Spleen (tissue), 11 donors: ENCODE results near the gene HDAC9. TPM values are rescaled to one million over a fixed set of nuclear protein-coding genes. Genes with fewer than 3 reads are reported as not detected.

Source experiments
- DNase-seq: peaks from one replicate; pipeline ENCODE4 v3.0.0-alpha.2; 2020
- H3K27ac ChIP-seq, 8 donors: fragments of 200-600 bp; sonication (generic) in 7 of 8; 1 replicate in 4 of 8; 2 replicates in 4 of 8; pipeline versions ENCODE4 v1.5.0 to v1.8.0; 2016 to 2021; ENCODE audit warnings: inconsistent platforms in 4 of 8, mild to moderate bottlenecking in 4 of 8, moderate library complexity in 1 of 8
- H3K27me3 ChIP-seq, 7 donors: fragments of 200-600 bp; sonication (generic) in 6 of 7; replicated peaks in 1 of 7; 1 replicate in 4 of 7; 2 replicates in 3 of 7; pipeline versions ENCODE4 v1.5.0 to v1.8.0; 2016 to 2021; ENCODE audit warnings: inconsistent platforms in 3 of 7, mild to moderate bottlenecking in 1 of 7
- H3K36me3 ChIP-seq, 6 donors: fragments of 200-600 bp; sonication (generic) in 5 of 6; 1 replicate in 4 of 6; 2 replicates in 2 of 6; pipeline versions ENCODE4 v1.5.0 to v1.8.0; 2016 to 2021; ENCODE audit warnings: inconsistent platforms in 2 of 6
- H3K4me1 ChIP-seq, 6 donors: fragments of 200-600 bp; sonication (generic) in 5 of 6; 1 replicate in 3 of 6; 2 replicates in 3 of 6; pipeline versions ENCODE4 v1.5.0 to v1.8.0; 2016 to 2021; ENCODE audit warnings: inconsistent platforms in 3 of 6
- H3K4me3 ChIP-seq, 8 donors: fragments of 200-600 bp; sonication (generic) in 7 of 8; 1 replicate in 4 of 8; 2 replicates in 4 of 8; pipeline versions ENCODE4 v1.5.0 to v1.8.0; 2016 to 2021; ENCODE audit warnings: inconsistent platforms in 4 of 8, mild to moderate bottlenecking in 4 of 8, moderate library complexity in 2 of 8
- H3K9me3 ChIP-seq, 8 donors: fragments of 200-600 bp; sonication (generic) in 7 of 8; 1 replicate in 4 of 8; 2 replicates in 4 of 8; pipeline versions ENCODE4 v1.5.0 to v1.8.0; 2016 to 2021; ENCODE audit warnings: inconsistent platforms in 4 of 8
- CTCF ChIP-seq, 11 experiments: fragments of 200-600 bp in 7 of 11; fragments of 450-650 bp in 4 of 11; sonication (generic) in 4 of 11; IDR thresholded peaks in 8 of 11; conservative IDR thresholded peaks in 3 of 11; 1 replicate in 7 of 11; 2 replicates in 4 of 11; pipeline versions ENCODE4 v1.4.0 to v1.8.0; 2016 to 2021; ENCODE audit warnings: antibody characterized with exemption in 11 of 11, inconsistent platforms in 4 of 11, mild to moderate bottlenecking in 1 of 11
- POLR2A ChIP-seq, 3 donors: fragments of 450-650 bp; IDR thresholded peaks; one replicate each; pipeline ENCODE4 v1.5.1; 2017; ENCODE audit warnings: antibody characterized with exemption in 3 of 3, mild to moderate bottlenecking in 1 of 3
- POLR2AphosphoS5 ChIP-seq, 3 donors: sonication (generic); formaldehyde crosslinking; IDR thresholded peaks; one replicate each; pipeline ENCODE4 v1.5.1; 2017; ENCODE audit warnings: antibody characterized with exemption in 3 of 3
- WGBS, 5 donors: extraction: QIAGEN DNeasy Blood & Tissue Kit in 3 of 5; methylation state at CpG; one replicate each; pipeline versions ENCODE4 v1.1.5 to v1.1.7; 2013 to 2018; 5-methylcytosine and 5-hydroxymethylcytosine counted together
- intact Hi-C: fragments of 100-400 bp; cut with DNase I; formaldehyde crosslinking; loops from one replicate; pipeline ENCODE4 v1.15.0; 2023; ENCODE audit warnings: low total_unique reads
- polyA plus RNA-seq, 3 donors: library from polyadenylated mRNA; stranded (reverse); fragments of 200-250 nt; gene quantifications; one replicate each; pipeline ENCODE4 v1.2.1, GENCODE V29; 2013
- total RNA-seq, 7 donors: library from RNA; depleted of rRNA in 3 of 7; stranded (reverse); fragments of >200 nt in 3 of 7; fragmentation: NEBNext Ultra II Directional in 4 of 7; extraction: Animal tissue kit (Norgen Biotek cat#: 25700) in 4 of 7; gene quantifications; one replicate each; pipeline versions ENCODE4 v1.1.0 to v1.2.1, GENCODE V29; 2016 to 2021
- donor health status: healthy with polysubstance abuse.
- donor health status: DM: no; HTN: no; CAD: no; lungs with moderate emphysema.
- donor health status: DM: no; HTN: no; CAD: no.
- donor health status: Bipolar disorder and iron deficiency.
- donor health status: healthy.
- donor health status: DM: no; HTN: no; CAD: no.
- donor health status: DM: yes; HTN: yes; CAD: no.

HDAC9 gene
- total and polyA plus RNA-seq, 10 donors = 15.9 to 100 (median 66.1) TPM

- Histone ChIP-seq H3K4me1 (no peaks in the 10 kb centered on the region), H3K4me3 (no peak overlapping the region), H3K9me3 (peaks cover 0 to 20% (median 13%) of the 10 kb centered on the region in 8 donors), H3K27me3 (no peaks in the 10 kb centered on the region), H3K27ac (no peak overlapping the region), H3K36me3 (no peaks in the 10 kb centered on the region)
- DNase-seq = no peak
- intact Hi-C loops = no loop called here
- TF ChIP-seq CTCF (IDR thresholded peaks at IDR 0.05 in 8 of 11, conservative IDR thresholded peaks at IDR 0.05 in 3 of 11) = no peak
- no peak for TF ChIP-seq POLR2AphosphoS5 (IDR thresholded peaks at IDR 0.05)
- TF ChIP-seq POLR2A (IDR thresholded peaks at IDR 0.05) = no peak
- 62 to 77% (median 67%) methylated on average over 2 of the region's 2 CpGs for WGBS, 5 donors
Measured at GRCh38 chr7:19020062-19020461, 524.5 kb downstream of the HDAC9 start.

GRCh38 chr7:19020711-19021110 is 525.2 kb downstream of the HDAC9 start:
- Histone ChIP-seq H3K36me3 (no peaks in the 10 kb centered on the region), H3K9me3 (peaks cover 0 to 14% (median 13%) of the 10 kb centered on the region in 8 donors), H3K27me3 (no peaks in the 10 kb centered on the region), H3K4me3 (no peak overlapping the region), H3K27ac (no peak overlapping the region), H3K4me1 (no peaks in the 10 kb centered on the region)
- WGBS, 5 donors = 58 to 70% (median 68%) methylated on average over 2 of the region's 2 CpGs
- TF ChIP-seq CTCF (IDR thresholded peaks at IDR 0.05 in 8 of 11, conservative IDR thresholded peaks at IDR 0.05 in 3 of 11) = no peak
- intact Hi-C loops = no loop called here
- no peak for DNase-seq

- H3K4me3 ChIP-seq = no peak overlapping the region
- no peaks in the 10 kb centered on the region for H3K9me3 ChIP-seq
- DNase-seq = no peak
- TF ChIP-seq CTCF (IDR thresholded peaks at IDR 0.05 in 8 of 11, conservative IDR thresholded peaks at IDR 0.05 in 3 of 11) (no peak), POLR2AphosphoS5 (IDR thresholded peaks at IDR 0.05) (no peak), POLR2A (IDR thresholded peaks at IDR 0.05) (no peak)
- intact Hi-C loops = no loop called here
- H3K4me1 ChIP-seq = no peaks in the 10 kb centered on the region
- no peaks in the 10 kb centered on the region for H3K27me3 ChIP-seq
- H3K27ac ChIP-seq = no peak overlapping the region
- WGBS, 5 donors = 78 to 93% (median 86%) methylated on average over 3 of the region's 3 CpGs
- no peaks in the 10 kb centered on the region for H3K36me3 ChIP-seq
Measured at GRCh38 chr7:19023477-19023876, 527.9 kb downstream of the HDAC9 start.

GRCh38 chr7:19024261-19024660 is 528.7 kb downstream of the HDAC9 start:
- Histone ChIP-seq H3K4me3 (no peak overlapping the region), H3K9me3 (no peaks in the 10 kb centered on the region), H3K27me3 (no peaks in the 10 kb centered on the region), H3K27ac (no peak overlapping the region), H3K36me3 (no peaks in the 10 kb centered on the region), H3K4me1 (no peaks in the 10 kb centered on the region)
- 54 to 76% (median 67%) methylated on average over 4 of the region's 4 CpGs for WGBS, 5 donors
- intact Hi-C loops = no loop called here
- TF ChIP-seq CTCF (IDR thresholded peaks at IDR 0.05 in 8 of 11, conservative IDR thresholded peaks at IDR 0.05 in 3 of 11) (no peak), POLR2A (IDR thresholded peaks at IDR 0.05) (no peak), POLR2AphosphoS5 (IDR thresholded peaks at IDR 0.05) (no peak)
- DNase-seq = no peak
